NCI-H226 (cell line): ENCODE measurements around the gene PALD1.
A peak's percentile ranks its signal among the peaks of the same experiment; 100 is the strongest.
"Not testable (repeated sequence)": the region's sequence is repeated elsewhere in the genome, so short reads cannot be mapped to it uniquely, and the experiment has no call there.

Experiments used
- DNase-seq: peaks from one replicate; pipeline ENCODE4 v3.0.0-alpha.2; 2015

The PALD1 gene

GRCh38 chr10:70575874-70576802 is 97.6 kb downstream of the PALD1 start:
- DNase-seq, result peak; percentile 83

DNA sequence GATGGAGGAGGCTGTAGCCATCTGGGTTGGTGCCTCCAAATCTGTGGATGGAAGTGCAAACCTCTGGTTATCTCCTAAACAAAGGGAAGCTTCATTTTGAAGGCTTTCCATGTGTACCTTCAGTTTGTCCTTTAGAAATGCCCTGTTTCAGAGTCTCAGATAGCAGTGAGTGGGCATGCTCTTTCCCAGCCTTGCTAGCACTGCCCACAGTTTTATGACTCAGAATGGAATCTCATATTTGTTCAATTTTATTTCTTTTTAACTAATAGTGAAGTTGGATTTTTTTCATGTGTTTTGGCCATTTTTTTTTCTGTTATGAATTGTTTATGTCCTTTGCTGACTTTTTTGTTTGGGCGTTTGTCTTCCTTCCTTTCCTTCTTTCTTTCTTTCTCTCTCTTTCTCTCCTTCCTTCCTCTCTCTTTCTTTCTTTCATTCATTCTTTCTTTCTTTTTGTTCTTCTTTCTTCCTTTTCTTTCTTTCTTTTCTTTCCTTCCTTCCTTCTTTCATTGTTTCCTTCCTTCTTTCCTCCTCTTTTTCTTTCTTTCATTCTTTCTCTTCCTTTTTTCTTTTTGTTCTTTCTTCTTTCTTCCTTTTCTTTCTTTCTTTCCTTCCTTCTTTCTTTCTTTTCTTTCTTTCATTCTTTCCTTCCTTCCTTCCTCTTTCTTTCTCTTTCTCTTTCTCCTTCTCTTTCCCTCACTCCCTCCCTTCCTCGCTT is 98.4 kb downstream of the PALD1 start:
- DNase-seq, result peak; percentile 47

GRCh38 chr10:70578371-70578947 is 99.9 kb downstream of the PALD1 start:
- peak; percentile 64 for DNase-seq

DNA sequence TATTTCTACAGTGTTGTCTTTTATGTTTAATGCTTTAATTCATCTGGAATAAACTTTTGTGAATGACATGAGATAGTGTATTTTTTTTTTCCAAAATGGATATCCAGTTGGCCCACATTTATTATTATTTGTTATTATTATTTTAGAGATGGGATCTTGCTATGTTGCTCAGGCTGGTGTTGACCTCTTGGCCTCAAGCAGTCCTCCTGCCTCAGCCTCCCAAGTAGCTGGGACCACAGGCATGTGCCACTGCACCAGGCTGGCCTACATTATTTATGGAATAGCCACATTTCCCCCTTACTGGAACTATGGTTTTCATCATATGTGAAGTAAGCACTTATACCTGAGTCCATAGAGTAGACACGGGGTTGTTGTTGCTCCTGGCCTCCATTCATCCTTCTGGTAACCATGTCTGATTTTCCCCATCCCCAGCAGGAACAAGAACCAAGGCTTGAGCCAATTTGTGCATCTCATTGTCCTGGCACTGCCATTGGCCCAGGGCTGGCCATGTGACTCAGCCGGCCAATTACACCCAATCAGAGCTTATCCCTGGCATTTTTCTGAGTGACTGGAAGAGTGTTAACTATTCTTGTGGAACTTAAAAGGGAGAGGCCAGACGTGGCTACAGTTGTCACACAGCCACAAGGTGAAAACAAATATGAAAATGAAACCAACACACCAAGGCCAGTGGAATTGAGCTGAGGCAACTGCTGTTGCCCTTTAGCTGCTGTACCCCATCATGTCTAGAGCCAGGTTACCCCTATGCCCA is 100.9 kb downstream of the PALD1 start:
- DNase-seq, result no peak

- not testable (repeated sequence) for DNase-seq
These were observed 102.6 kb downstream of the PALD1 start for GRCh38 chr10:70581176-70581575.

DNA sequence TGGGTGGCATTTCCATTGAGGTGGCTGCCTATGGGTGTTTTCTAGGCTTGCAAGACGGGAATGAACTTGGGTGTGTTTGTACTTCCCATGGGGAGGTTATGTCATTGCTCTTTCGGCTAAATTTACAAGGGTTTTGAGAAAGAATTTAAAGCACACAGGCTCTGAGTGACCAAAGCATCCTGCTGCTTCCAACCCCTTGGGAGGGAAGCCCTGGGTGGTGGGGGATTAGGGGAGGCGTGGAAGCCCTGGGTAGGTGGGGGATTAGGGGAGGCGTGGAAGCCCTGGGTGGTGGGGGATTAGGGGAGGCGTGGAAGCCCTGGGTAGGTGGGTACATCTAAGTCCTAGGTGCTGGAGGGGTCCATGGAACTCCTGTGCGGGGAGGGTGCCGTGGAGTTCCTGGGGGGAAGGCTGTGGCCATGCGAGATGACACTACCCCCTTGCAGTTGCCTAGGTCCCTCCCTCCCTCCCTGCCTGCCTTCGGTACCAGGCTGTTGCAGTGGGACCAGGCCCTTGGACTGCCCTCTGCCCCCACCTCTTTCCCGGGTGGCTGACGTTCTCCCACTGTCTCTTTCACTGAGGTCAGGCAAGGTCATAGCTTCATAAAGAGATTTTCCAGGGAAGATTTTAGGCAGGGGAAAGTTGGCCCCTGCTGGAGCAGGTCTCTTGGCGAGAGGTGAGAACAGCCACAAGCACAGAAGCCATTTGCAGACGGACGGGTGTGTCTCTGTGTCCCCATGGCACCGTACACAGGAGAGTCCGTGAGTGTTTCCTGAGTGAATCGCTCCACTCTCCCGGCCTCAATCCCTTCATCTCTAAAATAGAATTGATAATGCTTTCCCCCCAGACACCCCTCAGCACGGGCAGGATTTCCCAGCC is 104.5 kb downstream of the PALD1 start:
- no peak for DNase-seq

- DNase-seq, result no peak
These were observed 105.1 kb downstream of the PALD1 start for GRCh38 chr10:70583669-70584037.

GRCh38 chr10:70584366-70584765 is 105.8 kb downstream of the PALD1 start:
- DNase-seq, result no peak

DNA sequence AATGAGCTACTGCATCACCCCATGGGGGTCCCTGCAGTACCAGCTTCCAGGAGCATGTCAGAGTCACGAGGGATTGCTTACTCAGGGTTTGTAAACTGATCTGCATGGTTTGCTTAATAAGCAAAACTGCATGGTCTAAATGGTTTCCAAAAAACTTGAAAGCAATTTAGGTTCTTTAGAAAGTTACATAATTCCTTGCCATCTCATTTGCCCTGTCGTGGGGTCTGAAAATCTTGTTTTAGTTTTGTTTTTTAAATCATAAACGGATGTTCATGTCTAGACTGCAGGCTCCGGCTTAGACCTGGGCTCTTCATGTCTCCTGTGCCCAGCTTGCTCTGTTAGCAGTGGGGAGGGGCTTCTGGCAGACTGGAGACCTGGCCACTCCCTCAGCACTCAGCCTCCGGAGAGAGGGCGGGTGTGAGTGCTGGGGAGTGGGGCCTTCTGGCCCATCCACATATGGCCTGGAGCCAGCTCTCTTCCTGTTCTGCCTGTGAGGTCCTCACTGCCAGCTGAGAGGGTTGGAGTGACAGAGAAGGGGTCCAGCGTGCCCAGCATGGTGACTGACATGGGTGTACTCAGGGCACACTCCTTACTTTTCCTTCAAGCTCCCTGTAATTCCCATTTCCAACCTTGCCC is 106.5 kb downstream of the PALD1 start:
- no peak for DNase-seq

DNA sequence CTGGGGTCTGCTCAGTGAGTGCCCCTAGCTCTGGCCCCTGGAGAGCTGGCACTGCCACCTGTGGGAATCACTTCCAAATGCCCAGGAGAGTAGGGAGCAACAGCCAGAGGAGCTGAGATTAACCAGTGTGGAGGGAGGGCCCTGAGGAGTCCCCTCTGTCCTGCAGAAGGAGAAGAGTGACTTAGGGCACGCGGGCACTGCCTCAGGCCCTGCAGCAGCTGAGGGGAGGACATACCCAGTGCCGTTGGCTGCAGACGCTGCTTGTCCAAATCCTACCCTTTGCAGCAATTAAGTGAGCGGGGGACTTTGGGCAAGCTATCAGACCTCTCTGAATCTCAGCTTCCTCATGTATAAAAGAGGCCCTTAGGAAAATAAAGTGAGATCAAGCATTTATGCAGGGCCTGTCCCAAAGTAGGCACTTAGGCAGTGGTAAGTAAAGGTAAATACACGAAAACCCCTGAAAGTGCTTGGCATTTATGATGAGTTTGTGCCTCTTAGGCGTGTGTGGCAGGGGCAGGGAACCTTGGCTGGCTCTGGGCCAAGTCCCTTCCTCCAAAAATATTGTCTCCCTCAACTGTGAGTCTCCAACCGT is 107.1 kb downstream of the PALD1 start:
- DNase-seq, result no peak

DNA sequence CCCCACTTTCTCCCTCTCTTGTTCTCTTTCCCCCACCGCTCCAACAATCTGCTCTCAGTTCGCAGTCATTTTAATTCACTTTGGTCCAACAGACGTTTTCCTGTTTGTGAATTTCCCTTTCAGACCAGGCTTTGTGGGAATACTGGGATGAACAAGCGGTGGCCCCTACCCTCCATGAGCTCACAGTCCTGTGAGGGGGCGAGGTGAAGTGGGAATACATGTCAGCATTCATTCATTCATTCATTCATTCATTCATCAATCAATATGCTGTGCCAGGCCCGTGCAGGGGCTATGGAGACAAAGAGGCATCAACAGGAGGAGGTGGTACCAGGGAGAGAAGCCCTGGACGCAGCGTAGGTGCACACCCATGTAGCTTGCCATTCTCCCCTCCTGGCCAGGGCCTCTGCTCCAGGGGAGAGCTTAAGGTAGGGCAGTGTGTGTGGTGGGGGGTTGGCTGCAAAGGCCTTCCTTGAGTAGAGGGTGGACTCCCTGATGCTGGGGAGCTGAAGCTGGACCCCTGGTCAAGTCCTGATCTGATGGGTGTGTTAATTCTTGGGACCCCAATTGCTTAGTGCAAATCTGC is 107.9 kb downstream of the PALD1 start:
- DNase-seq, result no peak

- DNase-seq, result no peak
These were observed 108.6 kb downstream of the PALD1 start for GRCh38 chr10:70587045-70587658.

- no peak for DNase-seq
These were observed 109.7 kb downstream of the PALD1 start for GRCh38 chr10:70588255-70588654.

DNA sequence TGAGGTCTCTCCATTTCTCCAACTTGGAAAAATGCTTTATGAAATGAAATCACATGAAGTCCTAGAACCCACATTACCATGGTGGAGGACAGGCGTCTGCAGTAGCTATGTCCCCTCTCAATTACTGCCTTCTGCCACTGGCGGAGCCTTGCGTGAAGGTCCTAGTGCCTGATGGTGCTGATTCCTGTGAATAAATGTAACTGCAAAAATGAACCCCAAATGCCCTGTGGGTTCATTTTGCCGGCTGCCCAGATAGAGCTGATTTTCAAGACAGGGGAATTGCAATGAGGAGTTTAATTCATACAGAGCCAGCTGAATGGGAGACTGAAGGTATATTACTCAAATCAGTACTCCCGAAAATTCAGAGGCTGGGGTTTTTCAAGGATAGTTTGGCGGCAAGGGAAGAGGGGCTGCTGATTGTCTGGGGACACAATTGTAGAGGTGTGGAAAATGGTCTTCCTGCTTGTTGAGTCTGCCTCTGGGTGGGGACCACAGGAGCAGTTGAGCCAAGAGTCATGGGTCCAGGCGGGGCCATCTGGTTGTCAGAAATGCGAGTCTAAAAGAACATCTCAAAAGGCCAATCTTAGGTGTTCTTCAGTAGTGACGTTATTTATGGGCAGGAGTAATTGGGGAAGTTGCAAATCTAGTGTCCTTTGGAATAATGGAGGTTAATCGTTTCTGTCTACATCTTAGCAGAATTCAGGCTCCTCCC is 110.4 kb downstream of the PALD1 start:
- DNase-seq, result no peak

DNA sequence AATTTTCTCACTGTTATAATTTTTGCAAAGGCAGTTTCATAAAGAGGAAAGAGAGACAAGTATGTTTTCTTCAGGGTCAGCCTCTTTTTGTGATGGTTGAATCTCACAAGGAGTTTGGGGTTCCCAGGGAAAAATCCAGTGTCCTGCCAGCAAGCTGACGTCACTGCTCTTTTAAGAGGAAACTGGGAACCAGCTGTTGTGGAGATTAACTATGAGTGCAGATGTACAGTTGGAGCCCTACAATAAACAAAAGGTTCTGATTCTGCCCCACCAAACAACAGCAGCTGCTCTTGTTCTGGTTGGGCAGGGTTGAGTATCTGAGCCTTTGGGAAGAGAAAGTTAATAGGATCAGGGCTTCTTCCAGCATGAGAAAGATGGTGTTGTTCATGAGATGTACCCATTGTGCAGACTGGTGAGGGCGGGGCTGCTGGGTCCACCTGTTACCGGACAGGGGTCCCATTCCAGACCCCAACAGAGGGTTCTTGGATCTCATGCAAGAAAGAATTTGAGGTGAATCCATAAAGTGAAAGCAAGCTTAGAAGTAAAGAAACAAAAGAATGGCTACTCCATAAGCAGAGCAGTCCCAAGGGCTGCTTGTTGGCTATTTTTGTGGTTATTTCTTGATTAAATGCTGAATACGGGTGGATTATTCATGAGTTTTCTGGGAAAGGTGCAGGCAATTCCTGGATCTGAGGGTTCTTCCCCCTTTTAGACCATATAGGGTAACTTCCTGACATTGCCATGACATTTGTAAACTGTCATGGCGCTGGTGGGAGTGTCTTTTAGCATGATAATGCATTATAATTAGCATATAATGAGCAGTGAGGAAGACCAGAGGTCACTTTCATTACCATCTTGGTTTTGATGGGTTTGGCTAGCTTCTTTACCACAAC is 111.4 kb downstream of the PALD1 start:
- DNase-seq, result no peak

DNA sequence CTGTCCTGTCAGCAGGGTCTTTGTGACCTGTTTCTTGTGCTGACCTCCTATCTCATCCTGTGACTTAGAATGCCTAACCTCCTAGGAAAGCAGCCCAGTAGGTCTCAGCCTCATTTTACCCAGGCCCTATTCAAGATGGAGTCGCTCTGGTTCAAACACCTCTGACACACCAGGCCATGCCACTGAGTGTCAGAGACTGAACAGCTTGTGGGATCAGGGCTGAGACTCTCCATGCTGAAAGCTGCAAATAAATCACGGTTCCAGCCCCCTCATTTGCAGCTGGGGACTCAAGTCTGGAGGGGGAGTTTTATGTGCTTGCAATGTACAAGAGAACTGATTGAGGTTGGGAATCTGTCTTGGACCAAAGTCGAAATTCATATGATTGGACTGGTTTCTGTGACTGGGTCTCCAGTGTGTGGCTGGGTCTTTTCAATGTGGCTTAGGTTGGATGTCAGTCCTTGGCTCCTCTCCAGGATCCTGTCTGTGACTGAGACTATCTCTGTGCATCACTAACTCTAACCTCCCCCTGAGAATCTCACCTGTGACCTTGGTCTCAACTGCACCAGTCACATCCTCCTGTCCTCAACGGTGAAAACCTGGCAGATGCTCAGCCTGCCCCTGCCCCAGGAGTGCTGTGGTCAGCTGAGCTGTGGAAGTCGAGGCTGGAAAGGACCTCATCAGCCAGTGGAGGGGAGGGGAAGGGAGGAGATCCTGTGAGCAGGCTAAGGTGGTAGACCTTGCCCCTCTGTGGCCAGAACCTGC is 112.3 kb downstream of the PALD1 start:
- DNase-seq, result no peak

DNA sequence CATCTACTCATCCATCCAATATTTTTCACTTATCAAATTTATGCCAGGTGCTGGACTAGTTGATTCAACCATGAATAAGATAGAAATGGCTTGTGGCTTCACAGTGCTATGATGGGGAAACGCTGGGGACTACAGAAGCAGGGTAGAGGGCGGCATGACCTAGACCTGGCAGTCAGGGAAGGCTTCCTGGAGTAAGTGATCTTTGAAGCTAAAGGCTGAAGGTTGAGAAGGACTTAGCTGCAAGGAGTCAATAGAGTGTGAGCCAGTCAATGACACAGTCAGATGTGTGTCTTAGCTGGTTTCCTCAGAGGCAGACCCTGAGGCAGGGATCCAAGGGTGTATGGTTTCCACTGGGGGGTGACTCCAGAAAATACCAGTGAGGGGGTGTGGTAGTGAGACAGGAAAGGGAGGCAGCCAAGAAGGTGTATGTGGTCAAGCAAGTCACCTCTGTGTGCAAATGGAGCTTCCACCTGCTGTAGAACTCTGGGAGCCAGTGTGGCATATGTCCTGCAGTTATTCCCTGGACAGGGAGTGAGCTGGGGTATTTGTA is 113.7 kb downstream of the PALD1 start:
- DNase-seq, result no peak
